ENCODE data around the gene TCF7L1. TPM values are rescaled to one million over a fixed set of nuclear protein-coding genes. Genes with fewer than 3 reads are reported as not detected.

Gene TCF7L1
- total and polyA plus RNA-seq, 9 of the 15 experiments (the other 6 are each of a cell fraction or from before 2014, with no cell fraction given) = 0.03 to 0.11 (median 0.07) TPM; not detected in 5

DNA sequence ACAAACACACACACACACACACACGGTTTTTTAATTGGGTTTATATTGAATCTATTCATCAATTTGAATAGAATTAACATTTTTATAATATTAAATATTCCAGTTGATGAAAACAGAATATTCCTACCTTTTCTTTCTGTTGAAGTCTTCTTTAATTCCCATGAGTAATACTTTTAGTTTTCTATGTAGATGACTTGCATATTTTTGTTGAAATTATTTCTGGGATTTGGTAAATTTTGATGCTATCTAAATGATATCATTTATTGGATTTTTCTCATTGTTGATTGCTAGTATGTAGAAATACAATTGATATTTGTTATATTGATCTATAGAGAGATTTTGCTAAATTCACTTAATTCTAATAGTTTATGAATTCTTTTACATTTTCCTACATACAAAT lies 12.8 kb upstream of the TCF7L1 start:
- Histone ChIP-seq H2AFZ (ENCODE audit: low read depth, low read length) (no peak overlapping the region), H4K20me1 (replicated peaks; ENCODE audit: control insufficient read depth, insufficient read depth, low read length) (0 out of 2 replicates have a peak, but pooled peaks cover 3% of the 10 kb centered on the region), H3K79me2 (ENCODE audit: control insufficient read depth, insufficient read depth, low read length) (no peaks in the 10 kb centered on the region), H3K36me3 (ENCODE audit: control insufficient read depth, insufficient read depth, low read length) (no peaks in the 10 kb centered on the region), H3K9me1 (ENCODE audit: control insufficient read depth, insufficient read depth, low read length) (no peaks in the 10 kb centered on the region), H3K27me3 (ENCODE audit: control insufficient read depth in 2 of 2, insufficient read depth in 2 of 2, low read length in 2 of 2) (peaks cover 2 to 20% of the 10 kb centered on the region in 2 experiments; a peak in 2 of 5 replicates), H3K4me1 (replicated peaks in 1 of 2; ENCODE audit: control insufficient read depth in 2 of 2, insufficient read depth in 2 of 2, low read length in 2 of 2) (no peaks in the 10 kb centered on the region), H3K27ac (ENCODE audit: extremely low read depth, low read depth, low read length) (no peak overlapping the region), H3K4me3 (no peak overlapping the region), H3K9me3 (replicated peaks; ENCODE audit: control insufficient read depth, insufficient read depth, low read depth, low read length) (no peaks in the 10 kb centered on the region), H3K9ac (ENCODE audit: insufficient read depth in 1 of 2, low read depth in 2 of 2, low read length in 2 of 2) (no peak overlapping the region), H3K4me2 (ENCODE audit: insufficient read depth, low read length) (no peak overlapping the region)
- intact Hi-C loops (cut with micrococcal nuclease) (no loop called here), in situ Hi-C loops (cut with MboI) (no loop called here)
- ATAC-seq = no peak
- 0% methylated on average over 1 of the region's 1 CpG for WGBS (ENCODE audit: insufficient coverage, low coverage, missing lambda C conversion rate)
- no peak for DNase-seq (ENCODE audit: extremely low read depth in 1 of 4, low spot score in 3 of 4)
- ChIA-PET POLR2A (no interaction called here), CTCF (ENCODE audit: low intra/inter-chr PET ratio) (no interaction called here)
- no peak for FAIRE-seq
- BruUV-seq (replicated peaks) = no TSS peak
- TF ChIP-seq MAFG (tag; conservative IDR thresholded peaks at IDR 0.05) = peak; percentile 64
- TF ChIP-seq ZFP36 (IDR thresholded peaks at IDR 0.05; ENCODE audit: low read depth, low read length, partially characterized antibody) = no peak
- TF ChIP-seq, protein P1, sequence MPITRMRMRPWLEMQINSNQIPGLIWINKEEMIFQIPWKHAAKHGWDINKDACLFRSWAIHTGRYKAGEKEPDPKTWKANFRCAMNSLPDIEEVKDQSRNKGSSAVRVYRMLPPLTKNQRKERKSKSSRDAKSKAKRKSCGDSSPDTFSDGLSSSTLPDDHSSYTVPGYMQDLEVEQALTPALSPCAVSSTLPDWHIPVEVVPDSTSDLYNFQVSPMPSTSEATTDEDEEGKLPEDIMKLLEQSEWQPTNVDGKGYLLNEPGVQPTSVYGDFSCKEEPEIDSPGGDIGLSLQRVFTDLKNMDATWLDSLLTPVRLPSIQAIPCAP (CRISPR knock-in tag; IDR thresholded peaks at IDR 0.05; ENCODE audit: borderline replicate concordance) = no peak
- TF ChIP-seq, protein P2, sequence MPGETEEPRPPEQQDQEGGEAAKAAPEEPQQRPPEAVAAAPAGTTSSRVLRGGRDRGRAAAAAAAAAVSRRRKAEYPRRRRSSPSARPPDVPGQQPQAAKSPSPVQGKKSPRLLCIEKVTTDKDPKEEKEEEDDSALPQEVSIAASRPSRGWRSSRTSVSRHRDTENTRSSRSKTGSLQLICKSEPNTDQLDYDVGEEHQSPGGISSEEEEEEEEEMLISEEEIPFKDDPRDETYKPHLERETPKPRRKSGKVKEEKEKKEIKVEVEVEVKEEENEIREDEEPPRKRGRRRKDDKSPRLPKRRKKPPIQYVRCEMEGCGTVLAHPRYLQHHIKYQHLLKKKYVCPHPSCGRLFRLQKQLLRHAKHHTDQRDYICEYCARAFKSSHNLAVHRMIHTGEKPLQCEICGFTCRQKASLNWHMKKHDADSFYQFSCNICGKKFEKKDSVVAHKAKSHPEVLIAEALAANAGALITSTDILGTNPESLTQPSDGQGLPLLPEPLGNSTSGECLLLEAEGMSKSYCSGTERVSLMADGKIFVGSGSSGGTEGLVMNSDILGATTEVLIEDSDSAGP (CRISPR knock-in tag; IDR thresholded peaks at IDR 0.05) = no peak
- TF ChIP-seq ZNF766 (CRISPR knock-in tag; conservative IDR thresholded peaks at IDR 0.05) = no peak
- TF ChIP-seq, protein P3, sequence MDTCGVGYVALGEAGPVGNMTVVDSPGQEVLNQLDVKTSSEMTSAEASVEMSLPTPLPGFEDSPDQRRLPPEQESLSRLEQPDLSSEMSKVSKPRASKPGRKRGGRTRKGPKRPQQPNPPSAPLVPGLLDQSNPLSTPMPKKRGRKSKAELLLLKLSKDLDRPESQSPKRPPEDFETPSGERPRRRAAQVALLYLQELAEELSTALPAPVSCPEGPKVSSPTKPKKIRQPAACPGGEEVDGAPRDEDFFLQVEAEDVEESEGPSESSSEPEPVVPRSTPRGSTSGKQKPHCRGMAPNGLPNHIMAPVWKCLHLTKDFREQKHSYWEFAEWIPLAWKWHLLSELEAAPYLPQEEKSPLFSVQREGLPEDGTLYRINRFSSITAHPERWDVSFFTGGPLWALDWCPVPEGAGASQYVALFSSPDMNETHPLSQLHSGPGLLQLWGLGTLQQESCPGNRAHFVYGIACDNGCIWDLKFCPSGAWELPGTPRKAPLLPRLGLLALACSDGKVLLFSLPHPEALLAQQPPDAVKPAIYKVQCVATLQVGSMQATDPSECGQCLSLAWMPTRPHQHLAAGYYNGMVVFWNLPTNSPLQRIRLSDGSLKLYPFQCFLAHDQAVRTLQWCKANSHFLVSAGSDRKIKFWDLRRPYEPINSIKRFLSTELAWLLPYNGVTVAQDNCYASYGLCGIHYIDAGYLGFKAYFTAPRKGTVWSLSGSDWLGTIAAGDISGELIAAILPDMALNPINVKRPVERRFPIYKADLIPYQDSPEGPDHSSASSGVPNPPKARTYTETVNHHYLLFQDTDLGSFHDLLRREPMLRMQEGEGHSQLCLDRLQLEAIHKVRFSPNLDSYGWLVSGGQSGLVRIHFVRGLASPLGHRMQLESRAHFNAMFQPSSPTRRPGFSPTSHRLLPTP (IDR thresholded peaks at IDR 0.05; ENCODE audit: borderline replicate concordance, extremely low read depth, insufficient read length) = no peak
- TF ChIP-seq SUPT5H (IDR thresholded peaks at IDR 0.05) = no peak
- TF ChIP-seq, protein P4, sequence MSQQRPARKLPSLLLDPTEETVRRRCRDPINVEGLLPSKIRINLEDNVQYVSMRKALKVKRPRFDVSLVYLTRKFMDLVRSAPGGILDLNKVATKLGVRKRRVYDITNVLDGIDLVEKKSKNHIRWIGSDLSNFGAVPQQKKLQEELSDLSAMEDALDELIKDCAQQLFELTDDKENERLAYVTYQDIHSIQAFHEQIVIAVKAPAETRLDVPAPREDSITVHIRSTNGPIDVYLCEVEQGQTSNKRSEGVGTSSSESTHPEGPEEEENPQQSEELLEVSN (IDR thresholded peaks at IDR 0.05; ENCODE audit: borderline replicate concordance in 1 of 2, extremely low read depth in 1 of 2, insufficient read depth in 1 of 2, insufficient read length in 1 of 2, low read depth in 1 of 2, low read length in 1 of 2, poor library complexity in 1 of 2, severe bottlenecking in 1 of 2) = no peak
- peak; percentile 43; the same call in 1 of the 2 replicates for TF ChIP-seq ZNF316 (IDR thresholded peaks at IDR 0.05)
- TF ChIP-seq, protein P5, sequence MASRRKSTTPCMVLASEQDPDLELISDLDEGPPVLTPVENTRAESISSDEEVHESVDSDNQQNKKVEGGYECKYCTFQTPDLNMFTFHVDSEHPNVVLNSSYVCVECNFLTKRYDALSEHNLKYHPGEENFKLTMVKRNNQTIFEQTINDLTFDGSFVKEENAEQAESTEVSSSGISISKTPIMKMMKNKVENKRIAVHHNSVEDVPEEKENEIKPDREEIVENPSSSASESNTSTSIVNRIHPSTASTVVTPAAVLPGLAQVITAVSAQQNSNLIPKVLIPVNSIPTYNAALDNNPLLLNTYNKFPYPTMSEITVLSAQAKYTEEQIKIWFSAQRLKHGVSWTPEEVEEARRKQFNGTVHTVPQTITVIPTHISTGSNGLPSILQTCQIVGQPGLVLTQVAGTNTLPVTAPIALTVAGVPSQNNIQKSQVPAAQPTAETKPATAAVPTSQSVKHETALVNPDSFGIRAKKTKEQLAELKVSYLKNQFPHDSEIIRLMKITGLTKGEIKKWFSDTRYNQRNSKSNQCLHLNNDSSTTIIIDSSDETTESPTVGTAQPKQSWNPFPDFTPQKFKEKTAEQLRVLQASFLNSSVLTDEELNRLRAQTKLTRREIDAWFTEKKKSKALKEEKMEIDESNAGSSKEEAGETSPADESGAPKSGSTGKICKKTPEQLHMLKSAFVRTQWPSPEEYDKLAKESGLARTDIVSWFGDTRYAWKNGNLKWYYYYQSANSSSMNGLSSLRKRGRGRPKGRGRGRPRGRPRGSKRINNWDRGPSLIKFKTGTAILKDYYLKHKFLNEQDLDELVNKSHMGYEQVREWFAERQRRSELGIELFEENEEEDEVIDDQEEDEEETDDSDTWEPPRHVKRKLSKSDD (conservative IDR thresholded peaks at IDR 0.05; ENCODE audit: low read length) = no peak
- no peak for TF ChIP-seq MEF2D (tag; conservative IDR thresholded peaks at IDR 0.05; ENCODE audit: low read depth)
- no peak for TF ChIP-seq ZNF507 (tag; conservative IDR thresholded peaks at IDR 0.05)
- TF ChIP-seq ZNF431 (CRISPR knock-in tag; IDR thresholded peaks at IDR 0.05) = no peak

Data from K562 (cell line).